IPS-20b (cell line): Measurements from ENCODE around the gene PTGS1.
A peak's percentile ranks its signal among the peaks of the same experiment; 100 is the strongest.

Experiments
- H3K27ac ChIP-seq: one replicate; pipeline ENCODE4 v1.5.1; 2013; ENCODE audit warnings: low read length
- H3K27me3 ChIP-seq: 2 replicates; pipeline ENCODE4 v1.6.1; 2013; ENCODE audit warnings: mild to moderate bottlenecking, low read length, inconsistent platforms; ENCODE audit not compliant: insufficient read depth
- H3K36me3 ChIP-seq: 2 replicates; pipeline ENCODE4 v1.6.1; 2013; ENCODE audit warnings: low read depth, mild to moderate bottlenecking, inconsistent platforms, low read length, moderate library complexity; ENCODE audit not compliant: insufficient read depth
- H3K4me1 ChIP-seq: 2 replicates; pipeline ENCODE4 v1.6.1; 2013; ENCODE audit warnings: mild to moderate bottlenecking, control low read depth, inconsistent platforms, low read length, moderate library complexity; ENCODE audit not compliant: insufficient read depth
- H3K4me3 ChIP-seq: 2 replicates; pipeline ENCODE4 v1.5.1; 2013; ENCODE audit warnings: mild to moderate bottlenecking, low read length, inconsistent platforms
- H3K9ac ChIP-seq: 2 replicates; pipeline ENCODE4 v1.6.1; 2013; ENCODE audit warnings: low read depth, mild to moderate bottlenecking, inconsistent platforms, low read length, moderate library complexity
- H3K9me3 ChIP-seq: 2 replicates; pipeline ENCODE4 v1.6.1; 2013; ENCODE audit warnings: mild to moderate bottlenecking, low read depth, low read length, inconsistent platforms; ENCODE audit not compliant: insufficient read depth

The PTGS1 gene

GRCh38 chr9:122366074-122366660, 4.7 kb upstream of the PTGS1 start:
- no peak overlapping the region for H3K4me3 ChIP-seq
- H3K27ac ChIP-seq: no peak overlapping the region
- 0 out of 2 replicates have a peak, but pooled peaks cover 5% of the 10 kb centered on the region for H3K4me1 ChIP-seq
- H3K36me3 ChIP-seq: no peaks in the 10 kb centered on the region
- no peak overlapping the region for H3K9ac ChIP-seq
- H3K27me3 ChIP-seq: peaks cover 26% of the 10 kb centered on the region
- no peaks in the 10 kb centered on the region for H3K9me3 ChIP-seq

DNA sequence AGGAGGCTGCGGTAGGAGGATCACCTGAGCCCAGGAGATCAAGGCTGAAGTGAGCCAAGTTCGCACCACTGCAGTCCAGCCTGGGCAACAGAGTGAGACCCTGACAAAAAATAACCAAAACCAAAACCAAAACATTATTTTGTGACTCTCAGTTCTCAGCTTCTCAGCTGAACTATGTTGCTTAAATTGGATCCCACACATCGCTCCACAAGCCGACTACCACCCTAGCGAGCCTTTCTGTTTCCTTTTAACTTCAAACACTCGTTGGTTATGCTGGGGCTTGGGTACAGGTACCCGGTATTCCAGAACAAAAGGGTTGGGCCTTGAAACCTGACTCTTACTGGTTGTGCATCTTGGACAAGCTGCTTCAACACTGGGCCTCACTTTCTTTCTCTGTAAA, 3.8 kb upstream of the PTGS1 start:
- H3K27me3 ChIP-seq: peaks cover 35% of the 10 kb centered on the region
- no peak overlapping the region for H3K4me3 ChIP-seq
- 0 out of 2 replicates have a peak, but pooled peaks cover 5% of the 10 kb centered on the region for H3K4me1 ChIP-seq
- H3K27ac ChIP-seq: no peak overlapping the region
- no peak overlapping the region for H3K9ac ChIP-seq
- no peaks in the 10 kb centered on the region for H3K9me3 ChIP-seq
- H3K36me3 ChIP-seq: no peaks in the 10 kb centered on the region

DNA sequence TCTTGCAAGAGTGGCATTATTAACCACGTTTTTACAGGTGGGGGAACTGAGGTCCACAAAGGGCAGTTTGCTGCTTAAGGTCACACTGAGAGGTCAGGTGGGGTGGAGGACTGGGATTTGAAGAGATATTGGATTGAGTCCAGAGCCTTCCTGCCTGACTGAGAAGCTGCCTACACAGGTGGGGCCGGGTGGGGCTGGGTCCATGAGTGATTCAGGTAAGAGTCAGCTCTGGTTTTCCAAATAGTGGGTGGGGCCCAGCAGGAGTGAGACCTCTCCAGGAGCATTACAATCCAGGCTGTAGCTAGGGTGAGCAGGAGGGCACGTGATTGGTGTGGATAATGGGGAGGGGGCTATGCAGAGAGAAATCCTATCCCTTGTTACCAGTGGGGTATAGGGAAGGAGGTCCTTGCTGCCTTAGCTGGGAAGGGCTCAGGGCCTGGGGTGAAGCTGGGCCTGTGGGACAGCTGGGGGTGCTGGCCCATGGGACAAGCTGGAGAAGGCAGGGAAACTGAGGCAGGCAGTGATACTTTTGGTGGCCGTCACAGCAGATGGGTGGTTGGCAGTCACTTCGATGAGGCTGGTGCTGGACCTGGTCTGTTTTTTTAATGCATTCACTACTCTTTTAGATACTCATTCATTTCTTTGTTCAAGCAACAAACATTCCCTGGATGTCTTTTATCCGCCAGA, 2.9 kb upstream of the PTGS1 start:
- H3K4me3 ChIP-seq: no peak overlapping the region
- H3K9me3 ChIP-seq: no peaks in the 10 kb centered on the region
- H3K4me1 ChIP-seq: 0 out of 2 replicates have a peak, but pooled peaks cover 5% of the 10 kb centered on the region
- no peak overlapping the region for H3K9ac ChIP-seq
- H3K27ac ChIP-seq: no peak overlapping the region
- peaks cover 44% of the 10 kb centered on the region for H3K27me3 ChIP-seq
- no peaks in the 10 kb centered on the region for H3K36me3 ChIP-seq

GRCh38 chr9:122368642-122369041, 2.2 kb upstream of the PTGS1 start:
- H3K27me3 ChIP-seq: peaks cover 51% of the 10 kb centered on the region
- H3K9me3 ChIP-seq: no peaks in the 10 kb centered on the region
- no peak overlapping the region for H3K9ac ChIP-seq
- H3K36me3 ChIP-seq: no peaks in the 10 kb centered on the region
- no peak overlapping the region for H3K27ac ChIP-seq
- H3K4me3 ChIP-seq: no peak overlapping the region
- 0 out of 2 replicates have a peak, but pooled peaks cover 5% of the 10 kb centered on the region for H3K4me1 ChIP-seq

DNA sequence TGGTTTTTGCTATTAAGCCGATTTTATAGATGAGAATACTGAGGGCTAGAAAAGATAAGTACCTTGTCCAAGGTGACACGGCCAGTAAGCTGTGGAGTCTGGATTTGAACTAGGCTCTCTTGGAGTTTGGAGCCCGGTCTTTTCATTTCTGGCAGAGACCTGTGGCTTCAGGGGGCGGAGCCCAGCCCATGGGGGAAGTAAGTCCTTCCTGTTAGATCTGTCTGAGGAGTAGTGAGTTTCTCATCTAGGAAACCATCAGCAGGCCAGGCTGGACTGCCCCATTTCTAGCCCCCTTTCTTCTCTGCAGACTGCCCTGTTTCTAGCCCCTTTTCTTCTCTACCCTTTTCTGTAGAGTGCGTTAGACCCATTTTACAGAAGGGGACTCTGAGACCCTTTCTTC, 521 bp upstream of the PTGS1 start:
- no peaks in the 10 kb centered on the region for H3K36me3 ChIP-seq
- peaks cover 67% of the 10 kb centered on the region for H3K27me3 ChIP-seq
- H3K9ac ChIP-seq: no peak overlapping the region
- H3K4me1 ChIP-seq: peaks cover 10% of the 10 kb centered on the region
- H3K27ac ChIP-seq: no peak overlapping the region
- no peaks in the 10 kb centered on the region for H3K9me3 ChIP-seq
- peak overlapping the region; percentile 73; the same call in 1 of the 2 replicates for H3K4me3 ChIP-seq

- H3K9ac ChIP-seq: no peak overlapping the region
- no peak overlapping the region for H3K27ac ChIP-seq
- H3K4me1 ChIP-seq: peaks cover 22% of the 10 kb centered on the region
- no peaks in the 10 kb centered on the region for H3K9me3 ChIP-seq
- peak overlapping the region; percentile 73; the same call in 1 of the 2 replicates for H3K4me3 ChIP-seq
- H3K27me3 ChIP-seq: peaks cover 72% of the 10 kb centered on the region
- H3K36me3 ChIP-seq: no peaks in the 10 kb centered on the region
These were observed 1.0 kb downstream of the PTGS1 start for GRCh38 chr9:122371846-122372245.

DNA sequence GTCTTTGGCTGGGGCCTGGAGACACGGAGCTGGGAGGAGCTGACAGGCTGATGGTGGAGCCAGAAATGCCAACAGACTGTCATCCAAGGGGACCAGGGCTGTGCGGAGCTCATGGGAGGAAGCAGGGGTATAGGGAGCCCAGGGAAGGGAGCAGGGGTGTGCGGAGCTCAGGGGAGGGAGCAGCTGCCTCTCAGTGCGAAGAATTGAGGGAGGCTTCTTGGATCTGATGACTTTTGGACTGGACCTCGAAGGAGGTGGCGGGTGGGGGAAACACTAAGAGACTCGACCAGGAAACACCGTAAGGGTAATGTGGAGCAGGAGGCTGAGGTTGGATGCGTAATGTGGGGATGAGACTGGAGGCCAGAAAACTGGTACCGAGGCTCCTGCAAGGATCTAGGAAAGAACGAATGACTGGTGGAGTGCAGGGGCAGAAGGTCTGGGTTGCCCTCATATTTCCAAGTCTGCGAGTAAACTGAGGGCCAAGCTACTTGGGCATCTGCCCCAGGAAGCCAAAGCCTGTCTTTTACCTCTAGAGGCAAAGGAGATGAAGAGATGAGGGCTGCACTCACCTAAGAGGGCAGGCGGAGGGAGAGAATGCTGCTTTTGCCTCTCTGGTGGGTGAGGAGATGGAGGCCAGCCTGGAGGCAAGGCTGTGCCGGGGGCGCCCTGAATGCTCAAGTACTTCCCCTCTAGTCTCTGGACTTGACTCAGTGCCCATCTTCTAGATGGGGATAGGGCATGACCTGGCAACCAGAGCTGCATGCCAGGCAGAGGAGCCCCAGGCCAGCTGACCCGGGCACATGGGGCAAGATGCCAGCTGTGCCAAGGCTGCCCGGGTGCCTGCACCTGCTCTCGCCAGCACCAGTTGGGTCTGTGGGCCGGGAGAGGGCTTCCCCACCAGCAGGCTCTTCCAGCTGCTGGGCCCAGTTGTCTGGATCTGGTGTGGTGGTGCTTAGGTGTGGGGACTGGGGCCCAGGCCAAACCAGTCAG, 2.3 kb downstream of the PTGS1 start:
- no peak overlapping the region for H3K27ac ChIP-seq
- H3K36me3 ChIP-seq: no peaks in the 10 kb centered on the region
- H3K4me3 ChIP-seq: no peak overlapping the region
- H3K27me3 ChIP-seq: peaks cover 72% of the 10 kb centered on the region
- no peak overlapping the region for H3K9ac ChIP-seq
- no peaks in the 10 kb centered on the region for H3K9me3 ChIP-seq
- H3K4me1 ChIP-seq: peaks cover 22% of the 10 kb centered on the region

DNA sequence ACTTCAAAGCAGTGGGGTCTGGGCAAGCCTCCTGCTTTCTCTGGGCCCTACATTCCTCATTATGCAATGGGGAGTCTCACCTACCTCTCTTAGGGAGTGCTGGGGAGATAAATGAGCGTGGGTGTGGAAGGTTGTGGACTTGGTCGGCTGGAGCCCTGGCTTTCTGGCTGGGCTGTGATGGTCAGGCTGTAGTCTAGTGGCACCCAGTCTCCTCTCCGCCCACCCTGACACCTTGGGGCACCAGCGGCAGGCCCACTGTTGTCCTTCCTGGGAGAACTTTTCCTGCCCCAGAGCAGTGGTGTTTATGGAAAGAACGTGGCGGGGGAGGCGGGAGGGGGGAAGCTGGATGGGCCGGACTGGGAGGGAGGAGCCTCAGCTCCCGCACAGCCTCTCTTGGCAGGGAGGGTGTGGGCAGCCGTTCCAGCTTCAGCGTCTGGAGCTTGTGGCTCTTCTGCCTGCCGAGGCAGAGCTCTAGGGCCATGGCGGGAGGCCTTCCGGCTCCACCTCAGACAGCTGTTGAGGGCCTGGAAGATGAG, 4.1 kb downstream of the PTGS1 start:
- Histone ChIP-seq H3K36me3 (no peaks in the 10 kb centered on the region), H3K4me1 (peaks cover 22% of the 10 kb centered on the region), H3K9ac (peak overlapping the region; percentile 0; the same call in 1 of the 2 replicates), H3K27me3 (peaks cover 58% of the 10 kb centered on the region), H3K9me3 (peaks cover 6% of the 10 kb centered on the region; the same call in 1 of the 2 replicates), H3K27ac (no peak overlapping the region), H3K4me3 (peak overlapping the region; percentile 39)

DNA sequence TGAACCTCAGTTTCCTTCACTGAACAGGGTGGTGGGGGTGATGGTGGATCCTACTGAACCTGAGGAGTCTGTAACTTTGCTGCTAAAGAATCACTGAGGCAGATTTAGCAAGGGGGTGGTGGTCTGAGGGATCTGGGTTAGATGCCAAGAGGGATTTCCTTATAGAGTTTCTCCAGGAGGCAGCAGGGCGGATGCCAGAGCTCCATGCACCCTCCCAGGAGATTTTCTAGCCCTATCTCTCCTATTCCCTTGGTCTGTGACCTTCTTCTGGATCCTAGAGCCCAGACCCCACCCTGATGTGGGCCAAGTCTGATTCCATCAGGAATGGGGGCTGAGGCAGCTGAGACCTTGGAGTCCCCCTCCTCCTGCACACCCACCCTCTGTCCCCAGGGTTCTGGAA, 6.0 kb downstream of the PTGS1 start:
- no peak overlapping the region for H3K27ac ChIP-seq
- H3K36me3 ChIP-seq: no peaks in the 10 kb centered on the region
- peaks cover 18% of the 10 kb centered on the region for H3K4me1 ChIP-seq

GRCh38 chr9:122377241-122378164, 6.7 kb downstream of the PTGS1 start:
- Histone ChIP-seq H3K9ac (no peak overlapping the region), H3K36me3 (no peaks in the 10 kb centered on the region), H3K4me3 (no peak overlapping the region), H3K4me1 (peaks cover 18% of the 10 kb centered on the region), H3K9me3 (peaks cover 6% of the 10 kb centered on the region; the same call in 1 of the 2 replicates), H3K27ac (no peak overlapping the region), H3K27me3 (peaks cover 32% of the 10 kb centered on the region)

More for the DNA sequence above, 6.0 kb downstream of the PTGS1 start:
- H3K4me3 ChIP-seq: no peak overlapping the region
- no peak overlapping the region for H3K9ac ChIP-seq
- peaks cover 40% of the 10 kb centered on the region for H3K27me3 ChIP-seq
- H3K9me3 ChIP-seq: peaks cover 6% of the 10 kb centered on the region; the same call in 1 of the 2 replicates
